ENCODE measurements around the gene EFHC1.
A peak's percentile ranks its signal among the peaks of the same experiment; 100 is the strongest.

DNA sequence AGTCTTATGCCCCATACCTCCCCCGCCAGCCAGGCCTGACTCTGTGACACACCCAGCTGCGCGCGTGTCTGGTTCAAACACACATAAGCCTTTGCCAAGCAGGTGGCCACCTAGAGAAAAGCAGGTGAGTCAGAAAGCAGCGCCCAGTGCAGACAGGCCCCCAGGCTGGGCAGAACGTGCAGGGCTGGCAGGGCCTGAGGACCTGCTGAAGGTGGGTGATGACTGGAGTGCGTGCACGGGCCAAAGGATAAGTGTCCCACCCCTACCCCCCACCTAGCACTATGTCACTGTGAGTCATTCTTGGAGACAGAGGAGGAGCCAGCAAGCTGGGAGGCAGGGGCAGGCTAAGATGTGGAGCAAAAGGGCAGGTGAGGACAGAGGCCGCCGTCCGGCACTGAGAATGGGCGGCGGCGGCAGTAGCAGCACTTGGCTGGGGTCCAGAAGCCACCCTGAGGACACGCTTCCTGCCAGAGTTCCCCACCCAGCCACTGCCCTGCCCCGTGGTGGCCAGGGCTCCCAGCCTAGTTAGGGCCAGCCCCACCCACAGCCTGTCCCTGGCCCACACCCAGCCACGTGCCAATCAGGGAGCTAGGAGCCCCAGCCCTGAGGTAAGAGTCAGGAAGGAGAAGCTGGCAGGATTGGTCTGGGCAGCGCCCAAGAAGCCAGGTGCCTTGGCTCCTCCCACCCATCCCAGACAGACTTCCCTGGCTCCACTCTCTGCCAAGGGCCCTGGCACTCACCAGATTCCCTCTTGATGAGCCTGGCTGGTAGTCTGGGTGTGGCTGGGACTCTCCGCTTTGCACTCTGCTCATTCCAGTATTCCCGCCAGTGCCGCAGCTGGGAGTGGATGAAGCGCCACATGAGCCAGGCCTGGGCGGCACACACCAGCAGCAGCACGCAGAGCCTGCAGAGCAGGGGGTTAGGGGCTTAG, 84.0 kb downstream of the EFHC1 start:
- peak in 1 of 4 donors; percentile 32 for TF ChIP-seq POLR2A (IDR thresholded peaks at IDR 0.05)
- TF ChIP-seq, protein P1, sequence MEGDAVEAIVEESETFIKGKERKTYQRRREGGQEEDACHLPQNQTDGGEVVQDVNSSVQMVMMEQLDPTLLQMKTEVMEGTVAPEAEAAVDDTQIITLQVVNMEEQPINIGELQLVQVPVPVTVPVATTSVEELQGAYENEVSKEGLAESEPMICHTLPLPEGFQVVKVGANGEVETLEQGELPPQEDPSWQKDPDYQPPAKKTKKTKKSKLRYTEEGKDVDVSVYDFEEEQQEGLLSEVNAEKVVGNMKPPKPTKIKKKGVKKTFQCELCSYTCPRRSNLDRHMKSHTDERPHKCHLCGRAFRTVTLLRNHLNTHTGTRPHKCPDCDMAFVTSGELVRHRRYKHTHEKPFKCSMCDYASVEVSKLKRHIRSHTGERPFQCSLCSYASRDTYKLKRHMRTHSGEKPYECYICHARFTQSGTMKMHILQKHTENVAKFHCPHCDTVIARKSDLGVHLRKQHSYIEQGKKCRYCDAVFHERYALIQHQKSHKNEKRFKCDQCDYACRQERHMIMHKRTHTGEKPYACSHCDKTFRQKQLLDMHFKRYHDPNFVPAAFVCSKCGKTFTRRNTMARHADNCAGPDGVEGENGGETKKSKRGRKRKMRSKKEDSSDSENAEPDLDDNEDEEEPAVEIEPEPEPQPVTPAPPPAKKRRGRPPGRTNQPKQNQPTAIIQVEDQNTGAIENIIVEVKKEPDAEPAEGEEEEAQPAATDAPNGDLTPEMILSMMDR (IDR thresholded peaks at IDR 0.05), result no peak
- peak in 2 of 4 donors; percentile 67 to 71 for TF ChIP-seq EP300 (IDR thresholded peaks at IDR 0.05)
- TF ChIP-seq POLR2AphosphoS5 (IDR thresholded peaks at IDR 0.05), result peak; percentile 20 to 72
